ENCODE measurements around the gene USH1C.

GRCh38 chr11:17479284-17480214 is 64.7 kb downstream of the USH1C start:
- TF ChIP-seq CTCF (conservative IDR thresholded peaks at IDR 0.05) (no peak), ZFX (IDR thresholded peaks at IDR 0.05) (no peak)

Data from C4-2B (cell line).